Cardiac muscle cell (in vitro differentiated cells and primary cell): ENCODE measurements around the gene HPS1. TPM values are rescaled to one million over a fixed set of nuclear protein-coding genes. Genes with fewer than 3 reads are reported as not detected.

Experiments used
- DNase-seq, 2 donors: peaks; one replicate each; pipeline versions ENCODE4 v3.0.0 to v3.0.0-alpha.2; 2010 to 2017; ENCODE audit warnings: low read depth in 1 of 2, low spot score in 1 of 2
- H3K27ac ChIP-seq: fragments of 200-600 bp; sonication (generic); 2 replicates; pipeline ENCODE4 v1.5.1; 2016
- H3K27me3 ChIP-seq: fragments of 200-600 bp; sonication (generic); 2 replicates; pipeline ENCODE4 v1.6.0; 2016; ENCODE audit warnings: control low read depth
- H3K36me3 ChIP-seq: fragments of 200-600 bp; sonication (generic); 2 replicates; pipeline ENCODE4 v1.5.1; 2016; ENCODE audit warnings: control low read depth
- H3K4me1 ChIP-seq: fragments of 200-600 bp; sonication (generic); 2 replicates; pipeline ENCODE4 v1.8.1; 2017; ENCODE audit warnings: low read depth, mild to moderate bottlenecking, mixed run types
- H3K4me3 ChIP-seq: fragments of 200-600 bp; sonication (generic); 2 replicates; pipeline ENCODE4 v1.5.1; 2016; ENCODE audit warnings: mild to moderate bottlenecking
- H3K9me3 ChIP-seq: fragments of 200-600 bp; sonication (generic); 2 replicates; pipeline ENCODE4 v1.5.1; 2017; ENCODE audit warnings: low read depth, mild to moderate bottlenecking, control low read depth
- CTCF ChIP-seq: IDR thresholded peaks from 2 replicates; pipeline ENCODE4 v1.5.1; 2012; ENCODE audit warnings: low read depth, mild to moderate bottlenecking, low read length
- polyA plus RNA-seq: library from polyadenylated mRNA; unstranded; fragments of >200 nt; fragmentation: Nextera tagmentation; extraction: Ambion mirVana; gene quantifications from 2 replicates; pipeline ENCODE4 v1.2.1, GENCODE V29; 2016
- total RNA-seq: library from RNA; depleted of rRNA; stranded (reverse); fragments of >200 nt; gene quantifications from 2 replicates; pipeline ENCODE4 v1.2.3, GENCODE V29; 2016

Gene HPS1
- total and polyA plus RNA-seq, 2 experiments from 2014 or later = 58.6 to 60.9 TPM

- Histone ChIP-seq H3K4me3 (no peak overlapping the region), H3K27ac (no peak overlapping the region), H3K27me3 (no peaks in the 10 kb centered on the region), H3K4me1 (no peaks in the 10 kb centered on the region), H3K36me3 (no peaks in the 10 kb centered on the region), H3K9me3 (no peaks in the 10 kb centered on the region)
- TF ChIP-seq CTCF = no peak
- DNase-seq = no peak
Measured at GRCh38 chr10:98449287-98449686, 2.6 kb upstream of the HPS1 start.

GRCh38 chr10:98446151-98446660 is 529 bp downstream of the HPS1 start:
- Histone ChIP-seq H3K27ac (peak overlapping the region; percentile 67), H3K4me3 (peak overlapping the region; percentile 52), H3K4me1 (no peaks in the 10 kb centered on the region), H3K27me3 (no peaks in the 10 kb centered on the region), H3K36me3 (peaks cover 11% of the 10 kb centered on the region), H3K9me3 (no peaks in the 10 kb centered on the region)
- DNase-seq = peak; percentile 37 to 46
- TF ChIP-seq CTCF = no peak

GRCh38 chr10:98445200-98445812 is 1.4 kb downstream of the HPS1 start:
- no peaks in the 10 kb centered on the region for H3K9me3 ChIP-seq
- peak overlapping the region; percentile 67 for H3K27ac ChIP-seq
- TF ChIP-seq CTCF = no peak
- H3K36me3 ChIP-seq = peaks cover 15% of the 10 kb centered on the region
- H3K4me3 ChIP-seq = no peak overlapping the region
- no peak for DNase-seq
- H3K4me1 ChIP-seq = no peaks in the 10 kb centered on the region
- no peaks in the 10 kb centered on the region for H3K27me3 ChIP-seq

GRCh38 chr10:98444314-98445006 is 2.3 kb downstream of the HPS1 start:
- no peak overlapping the region for H3K4me3 ChIP-seq
- no peaks in the 10 kb centered on the region for H3K9me3 ChIP-seq
- H3K36me3 ChIP-seq = peaks cover 15% of the 10 kb centered on the region
- H3K4me1 ChIP-seq = no peaks in the 10 kb centered on the region
- H3K27me3 ChIP-seq = no peaks in the 10 kb centered on the region
- DNase-seq = no peak
- no peak overlapping the region for H3K27ac ChIP-seq
- no peak for TF ChIP-seq CTCF

- Histone ChIP-seq H3K9me3 (no peaks in the 10 kb centered on the region), H3K27me3 (no peaks in the 10 kb centered on the region), H3K4me3 (no peak overlapping the region), H3K27ac (no peak overlapping the region), H3K4me1 (no peaks in the 10 kb centered on the region), H3K36me3 (peaks cover 22% of the 10 kb centered on the region)
- no peak for DNase-seq
- no peak for TF ChIP-seq CTCF
Measured at GRCh38 chr10:98438715-98439114, 8.0 kb downstream of the HPS1 start.
